Endothelial cell of umbilical vein (primary cell): ENCODE results near the gene TNFRSF11A. TPM values are rescaled to one million over a fixed set of nuclear protein-coding genes. Genes with fewer than 3 reads are reported as not detected.

Experiments used
- BruUV-seq: library from RNA; stranded (reverse); fragments of 400-500 nt; replicated peaks from 2 replicates; lab custom pipeline; 2021; lab: Mats Ljungman, UMichigan
- CTCF ChIA-PET: fragments of 300-600, 350-600 bp; sonication (Branson Sonifier 250); formaldehyde crosslinking; loops from one replicate; lab custom pipeline; 2021; ENCODE audit warnings: antibody characterized with exemption, inconsistent platforms; lab: Charles Lee
- POLR2A ChIA-PET: fragments of 300-600, 350-600 bp; sonication (Branson Sonifier 250); formaldehyde crosslinking; loops from one replicate; lab custom pipeline; 2021; ENCODE audit warnings: antibody characterized with exemption, inconsistent platforms; lab: Charles Lee
- DNase-seq: peaks from one replicate; pipeline ENCODE4 v3.0.0-alpha.2; 2011; ENCODE audit warnings: low read depth, low spot score
- FAIRE-seq: peaks from 2 replicates; lab custom pipeline; 2011; peaks lifted over from hg19 to GRCh38; lab: Jason Lieb, UNC
- H2AFZ ChIP-seq: 2 replicates; pipeline ENCODE4 v1.6.0; 2012; ENCODE audit warnings: low read depth, low read length, control low read depth, inconsistent platforms
- H3K27ac ChIP-seq: 2 replicates; pipeline ENCODE4 v1.5.1; 2011; ENCODE audit warnings: low read depth, mild to moderate bottlenecking, control low read depth, low read length, moderate library complexity; ENCODE audit not compliant: insufficient read depth
- H3K27me3 ChIP-seq, 2 experiments: 2 replicates each; pipeline versions ENCODE4 v1.6.0 to v1.6.1; 2011; ENCODE audit warnings: low read length in 2 of 2, mixed read lengths in 1 of 2; ENCODE audit not compliant: control insufficient read depth in 2 of 2, insufficient read depth in 2 of 2
- H3K36me3 ChIP-seq, 2 experiments: 2 replicates in 1 of 2; 3 replicates in 1 of 2; pipeline ENCODE4 v1.5.1; 2011; ENCODE audit warnings: low read length in 2 of 2, mild to moderate bottlenecking in 1 of 2, moderate library complexity in 1 of 2; ENCODE audit not compliant: control insufficient read depth in 2 of 2, insufficient read depth in 2 of 2; ENCODE audit errors: extremely low read depth in 1 of 2
- H3K4me1 ChIP-seq: 3 replicates; pipeline ENCODE4 v1.5.1; 2011; ENCODE audit warnings: mild to moderate bottlenecking, low read length; ENCODE audit not compliant: control insufficient read depth, insufficient read depth; ENCODE audit errors: extremely low read depth
- H3K4me2 ChIP-seq: 2 replicates; pipeline ENCODE4 v1.6.1; 2011; ENCODE audit warnings: low read length, control low read depth, mixed read lengths; ENCODE audit not compliant: insufficient read depth
- H3K4me3 ChIP-seq, 3 experiments: fragments of 200-600 bp in 1 of 3; sonication (generic), shearing (Covaris generic) in 1 of 3; replicated peaks in 1 of 3; 2 replicates each; pipeline ENCODE4 v1.5.1; 2011 to 2016; ENCODE audit warnings: control low read depth in 3 of 3, low read length in 3 of 3, mild to moderate bottlenecking in 2 of 3, inconsistent platforms in 1 of 3, low read depth in 1 of 3, moderate library complexity in 1 of 3; ENCODE audit not compliant: insufficient read depth in 1 of 3
- H3K79me2 ChIP-seq: 2 replicates; pipeline ENCODE4 v1.6.0; 2012; ENCODE audit warnings: low read length, inconsistent platforms; ENCODE audit not compliant: control insufficient read depth, insufficient read depth
- H3K9ac ChIP-seq: replicated peaks from 2 replicates; pipeline ENCODE3; 2011; ENCODE audit warnings: low read length, control low read depth; ENCODE audit not compliant: insufficient read depth; ENCODE audit errors: extremely low read depth
- H3K9me1 ChIP-seq: replicated peaks from 3 replicates; pipeline ENCODE4 v1.6.0; 2011; ENCODE audit warnings: mild to moderate bottlenecking, low read length; ENCODE audit not compliant: control insufficient read depth, insufficient read depth; ENCODE audit errors: extremely low read depth
- H3K9me3 ChIP-seq: replicated peaks from 2 replicates; pipeline ENCODE4 v1.5.1; 2012; ENCODE audit warnings: low read length, inconsistent platforms; ENCODE audit not compliant: control insufficient read depth, insufficient read depth
- H4K20me1 ChIP-seq: replicated peaks from 2 replicates; pipeline ENCODE3; 2011; ENCODE audit warnings: mild to moderate bottlenecking, low read length; ENCODE audit not compliant: control insufficient read depth, insufficient read depth; ENCODE audit errors: extremely low read depth
- EZH2 ChIP-seq: IDR thresholded peaks from 2 replicates; pipeline ENCODE4 v1.6.1; 2012; ENCODE audit warnings: borderline replicate concordance, low read depth, mild to moderate bottlenecking, moderate library complexity, low read length, inconsistent platforms; ENCODE audit not compliant: severe bottlenecking
- FOS ChIP-seq: IDR thresholded peaks from 2 replicates; pipeline ENCODE4 v1.6.1; 2011; ENCODE audit warnings: mild to moderate bottlenecking, low read length, moderate library complexity, borderline replicate concordance; ENCODE audit not compliant: insufficient read depth
- GATA2 ChIP-seq: IDR thresholded peaks from 2 replicates; pipeline ENCODE4 v1.7.0; 2011; ENCODE audit warnings: low read depth, mild to moderate bottlenecking, moderate library complexity, mixed read lengths, low read length; ENCODE audit not compliant: insufficient read length, insufficient read depth
- JUN ChIP-seq: IDR thresholded peaks from 2 replicates; pipeline ENCODE4 v1.6.1; 2011; ENCODE audit warnings: borderline replicate concordance, low read depth; ENCODE audit not compliant: insufficient read length, insufficient read depth
- MAX ChIP-seq: IDR thresholded peaks from 2 replicates; pipeline ENCODE4 v1.6.1; 2011; ENCODE audit not compliant: insufficient read depth, insufficient read length
- MYC ChIP-seq: IDR thresholded peaks from one replicate; pipeline ENCODE4 v1.6.1; 2011; ENCODE audit warnings: mild to moderate bottlenecking, low read depth, low read length
- POLR2A ChIP-seq: IDR thresholded peaks from 2 replicates; pipeline ENCODE4 v1.6.1; 2012; ENCODE audit warnings: low read depth, mild to moderate bottlenecking, control low read depth, low read length
- POLR2AphosphoS5 ChIP-seq: IDR thresholded peaks from 2 replicates; pipeline ENCODE4 v1.6.1; 2012; ENCODE audit warnings: low read depth, mild to moderate bottlenecking, control low read depth, low read length, moderate library complexity; ENCODE audit not compliant: insufficient read depth
- dilution Hi-C: fragments of 300-500 bp; cut with MboI; formaldehyde crosslinking; loops from one replicate; pipeline ENCODE4 v1.15.0; 2019; ENCODE audit warnings: low sequenced_read_pairs; ENCODE audit not compliant: extremely low pct_ligation_motif_present
- intact Hi-C: fragments of 100-400 bp; cut with micrococcal nuclease; formaldehyde crosslinking; loops from one replicate; pipeline ENCODE4 v1.10.0; 2022
- polyA plus RNA-seq, 4 experiments: library from polyadenylated mRNA; depleted of rRNA in 3 of 4; stranded (reverse) in 3 of 4; unstranded in 1 of 4; fragments of >200 nt; gene quantifications; 2 replicates each; pipeline versions ENCODE4 v1.2.1 to v1.2.3, GENCODE V29; 2011 to 2012; ENCODE audit warnings: missing spikeins in 1 of 4
- total RNA-seq: library from RNA; stranded (reverse); gene quantifications from 2 replicates; pipeline ENCODE4 v1.2.3, GENCODE V29; 2021

TNFRSF11A gene
- total and polyA plus RNA-seq, 2 donors (not counting 3 experiments of a cell fraction or from before 2014, with no cell fraction given) = 10.4 to 11.1 TPM

DNA sequence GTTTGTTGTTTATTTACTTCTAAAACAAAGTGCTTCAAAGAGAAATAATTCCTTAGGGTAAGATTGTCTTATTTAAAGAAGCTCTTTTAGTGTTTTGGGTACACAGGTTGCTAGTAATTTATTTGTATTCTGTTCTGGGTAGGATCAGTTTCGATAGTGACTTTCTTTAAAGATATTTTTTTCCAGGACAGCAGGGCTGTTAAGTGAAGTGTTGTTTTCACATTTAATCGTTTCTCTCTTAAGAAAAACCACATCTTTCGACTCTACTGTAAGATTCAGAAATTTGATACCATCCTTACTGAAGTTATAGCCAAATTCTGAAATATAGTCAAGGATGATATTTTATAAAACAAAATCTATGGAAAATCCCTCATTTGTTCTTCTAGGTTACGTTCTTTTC lies 17.8 kb downstream of the TNFRSF11A start:
- BruUV-seq = no TSS peak
- H3K9me1 ChIP-seq = no peaks in the 10 kb centered on the region

DNA sequence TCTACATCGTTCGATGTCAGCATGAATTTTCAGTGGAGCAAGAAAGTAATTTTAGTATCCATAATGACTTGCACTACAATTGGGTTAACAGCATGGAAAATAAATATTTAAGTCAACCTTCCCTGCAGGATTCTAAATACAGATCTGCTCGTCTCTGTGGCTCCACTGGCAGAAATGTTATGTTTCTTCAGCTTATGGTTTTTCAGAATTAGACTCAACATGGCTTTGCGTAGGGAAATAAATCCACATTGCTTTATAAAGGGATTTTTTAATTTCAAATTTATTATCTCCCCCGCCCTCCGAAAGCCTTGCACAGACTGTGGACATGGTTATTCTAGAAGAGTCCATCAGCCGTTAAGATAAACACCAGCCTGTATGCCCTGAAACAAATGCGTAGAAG lies 18.2 kb downstream of the TNFRSF11A start:
- dilution Hi-C loops (no loop called here), intact Hi-C loops (no loop called here)
- BruUV-seq = no TSS peak
- Histone ChIP-seq H3K27me3 (no peaks in the 10 kb centered on the region), H3K36me3 (no peaks in the 10 kb centered on the region), H3K79me2 (no peaks in the 10 kb centered on the region), H3K4me3 (no peak overlapping the region), H3K9me3 (no peaks in the 10 kb centered on the region), H3K9ac (no peak overlapping the region), H4K20me1 (no peaks in the 10 kb centered on the region), H3K4me1 (peaks cover 32% of the 10 kb centered on the region), H3K4me2 (no peak overlapping the region), H2AFZ (no peak overlapping the region), H3K9me1 (no peaks in the 10 kb centered on the region), H3K27ac (no peak overlapping the region)
- TF ChIP-seq JUN = no peak
- TF ChIP-seq POLR2A = no peak
- TF ChIP-seq MAX = no peak
- no peak for TF ChIP-seq POLR2AphosphoS5
- no peak for TF ChIP-seq GATA2
- no peak for DNase-seq
- ChIA-PET POLR2A (no interaction called here), CTCF (interaction anchor here (1.6 kb wide), 1 partner anchor 57 kb away, joined by 4 read pairs; no protein-coding TSS in a partner anchor)
- no peak for FAIRE-seq

More for the DNA sequence above, 17.8 kb downstream of the TNFRSF11A start:
- POLR2A ChIA-PET = interaction anchor here (0.8 kb wide), 1 partner anchor 108 kb away, joined by 7 read pairs; no protein-coding TSS in a partner anchor
- no peaks in the 10 kb centered on the region for H3K79me2 ChIP-seq
- H3K4me1 ChIP-seq = peaks cover 32% of the 10 kb centered on the region
- no peak for FAIRE-seq
- dilution Hi-C loops = no loop called here
- H4K20me1 ChIP-seq = no peaks in the 10 kb centered on the region
- no peak overlapping the region for H3K9ac ChIP-seq
- DNase-seq = no peak
- TF ChIP-seq JUN (no peak), MYC (no peak), MAX (no peak), POLR2A (no peak), POLR2AphosphoS5 (no peak), FOS (no peak), EZH2 (no peak)
- intact Hi-C loops = no loop called here
- no peak overlapping the region for H3K27ac ChIP-seq
- H3K4me2 ChIP-seq = no peak overlapping the region
- CTCF ChIA-PET = no interaction called here
- no peak overlapping the region for H3K4me3 ChIP-seq
- no peaks in the 10 kb centered on the region for H3K27me3 ChIP-seq
- H3K36me3 ChIP-seq = no peaks in the 10 kb centered on the region
- H3K9me3 ChIP-seq = no peaks in the 10 kb centered on the region
- no peak overlapping the region for H2AFZ ChIP-seq
